ENCODE measurements around the gene NPR2. TPM values are rescaled to one million over a fixed set of nuclear protein-coding genes. Genes with fewer than 3 reads are reported as not detected.

The NPR2 gene
- total and polyA plus RNA-seq, 2 of the 13 experiments (the other 11 are each of a cell fraction or from before 2014, with no cell fraction given): 7.4 to 9.4 TPM

- TF ChIP-seq STAT6 (CRISPR knock-in tag; IDR thresholded peaks at IDR 0.05; ENCODE audit: borderline replicate concordance) (no peak), ZNF350 (CRISPR knock-in tag; IDR thresholded peaks at IDR 0.05; ENCODE audit: borderline replicate concordance, low read depth) (peak; percentile 46; the same call in 1 of the 2 replicates), ZNF407 (CRISPR knock-in tag; IDR thresholded peaks at IDR 0.05; ENCODE audit: not compliant biosample characterization) (no peak), KDM5A (IDR thresholded peaks at IDR 0.05; ENCODE audit: borderline replicate concordance, low read length) (peak; percentile 68; the same call in 1 of the 2 replicates), SRF (IDR thresholded peaks at IDR 0.05; ENCODE audit: low read depth, low read length) (peak; percentile 60; the same call in 1 of the 2 replicates), TRAFD1 (CRISPR knock-in tag; IDR thresholded peaks at IDR 0.05; ENCODE audit: borderline replicate concordance) (no peak), HINFP (CRISPR knock-in tag; IDR thresholded peaks at IDR 0.05; ENCODE audit: low read depth) (peak; percentile 91), NR2F1 (CRISPR knock-in tag; IDR thresholded peaks at IDR 0.05) (no peak), NR2F2 (IDR thresholded peaks at IDR 0.05; ENCODE audit: borderline replicate concordance, low read depth) (no peak), ZBTB7B (CRISPR knock-in tag; IDR thresholded peaks at IDR 0.05) (0 out of 2 replicates have a peak, but pooled peaks have one; percentile 40), PRPF4 (IDR thresholded peaks at IDR 0.05; ENCODE audit: low read depth, low read length, poor library complexity, severe bottlenecking) (no peak), ZSCAN25 (CRISPR knock-in tag; IDR thresholded peaks at IDR 0.05) (no peak), HCFC1 (IDR thresholded peaks at IDR 0.05; ENCODE audit: low read depth, low read length) (peak; percentile 69), ZNF768 (CRISPR knock-in tag; IDR thresholded peaks at IDR 0.05) (peak; percentile 43; the same call in 1 of the 2 replicates), FOXK2 (IDR thresholded peaks at IDR 0.05) (no peak)
These were observed 20.7 kb downstream of the NPR2 start, which contains the start of gene SPAG8 (continued) for GRCh38 chr9:35812025-35812602.
